Activated gamma-delta T cell (primary cell): ENCODE measurements around the gene SPIN2A.
"Not testable (repeated sequence)": the region's sequence is repeated elsewhere in the genome, so short reads cannot be mapped to it uniquely, and the experiment has no call there.

Source experiments
- DNase-seq: peaks from one replicate; lab custom pipeline; 2025; lab: John Stamatoyannopoulos, UW

SPIN2A gene

DNA sequence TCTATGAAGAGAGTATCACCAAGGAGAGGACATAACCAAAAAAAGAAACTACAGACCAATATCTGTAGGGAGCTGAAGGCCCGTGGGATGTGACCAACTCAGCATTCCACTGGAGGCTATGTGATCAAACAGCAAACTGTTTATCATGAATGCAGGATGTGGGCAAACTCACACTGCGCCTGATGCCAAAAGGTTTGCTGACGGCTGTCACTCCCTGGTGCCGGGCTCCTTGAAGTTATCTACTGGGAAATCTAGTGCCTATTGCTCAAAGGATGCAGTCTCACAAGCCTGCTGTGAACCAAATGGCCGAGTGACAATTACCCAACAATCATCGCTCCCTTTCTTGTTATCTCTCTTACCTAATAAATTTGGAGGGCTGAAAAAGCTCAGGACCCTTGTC lies 34.3 kb downstream of the SPIN2A start:
- not testable (repeated sequence) for DNase-seq
